HepG2 (cell line): ENCODE data around the gene MAPKAPK3. TPM values are rescaled to one million over a fixed set of nuclear protein-coding genes. Genes with fewer than 3 reads are reported as not detected.

Experiments
- ATF2 ChIP-seq: sonication (generic); formaldehyde crosslinking; IDR thresholded peaks from 2 replicates; pipeline ENCODE4 v1.4.0; 2020; ENCODE audit warnings: missing genetic modification reagents
- EZH2 ChIP-seq: conservative IDR thresholded peaks from 2 replicates; pipeline ENCODE4 v1.6.1; 2012; ENCODE audit warnings: mild to moderate bottlenecking, low read depth, low read length, moderate library complexity
- FOXO1 ChIP-seq: sonication (generic); formaldehyde crosslinking; IDR thresholded peaks from 2 replicates; pipeline ENCODE4 v1.4.0; 2020; ENCODE audit warnings: missing genetic modification reagents
- GATAD1 ChIP-seq: IDR thresholded peaks from 2 replicates; pipeline ENCODE4 v1.6.1; 2016; ENCODE audit warnings: missing genetic modification reagents, missing compliant biosample characterization
- HMGXB4 ChIP-seq, 2 experiments: sonication (generic) in 1 of 2; formaldehyde crosslinking in 1 of 2; IDR thresholded peaks; 2 replicates each; pipeline versions ENCODE4 v1.4.0 to v1.6.1; 2018 to 2020; ENCODE audit warnings: missing genetic modification reagents in 2 of 2, borderline replicate concordance in 1 of 2, low read depth in 1 of 2, mild to moderate bottlenecking in 1 of 2, missing biosample characterization in 1 of 2
- HOXD1 ChIP-seq: sonication (generic); formaldehyde crosslinking; IDR thresholded peaks from 2 replicates; pipeline ENCODE4 v1.5.0; 2020; ENCODE audit warnings: missing genetic modification reagents
- JUN ChIP-seq: sonication (generic); formaldehyde crosslinking; IDR thresholded peaks from 2 replicates; pipeline ENCODE4 v1.4.0; 2020; ENCODE audit warnings: mild to moderate bottlenecking, missing genetic modification reagents
- KDM3A ChIP-seq: IDR thresholded peaks from 2 replicates; pipeline ENCODE4 v1.6.1; 2018; ENCODE audit warnings: low read depth, missing compliant biosample characterization
- MED13 ChIP-seq: sonication (generic); formaldehyde crosslinking; IDR thresholded peaks from 2 replicates; pipeline ENCODE4 v1.5.0; 2020; ENCODE audit warnings: missing genetic modification reagents
- MEIS1 ChIP-seq: sonication (generic); formaldehyde crosslinking; IDR thresholded peaks from 2 replicates; pipeline ENCODE4 v1.9.0; 2021; ENCODE audit warnings: mild to moderate bottlenecking, missing genetic modification reagents, moderate library complexity, borderline replicate concordance
- MXD3 ChIP-seq: IDR thresholded peaks from 2 replicates; pipeline ENCODE4 v1.6.1; 2016; ENCODE audit warnings: mild to moderate bottlenecking, missing biosample characterization, missing genetic modification reagents
- MYC ChIP-seq: sonication (generic); formaldehyde crosslinking; IDR thresholded peaks from 2 replicates; pipeline ENCODE4 v1.9.0; 2021; ENCODE audit warnings: missing genetic modification reagents, borderline replicate concordance
- POGK ChIP-seq: sonication (generic); formaldehyde crosslinking; conservative IDR thresholded peaks from 2 replicates; pipeline ENCODE4 v1.8.0; 2022; ENCODE audit warnings: mild to moderate bottlenecking, moderate library complexity, missing genetic modification reagents
- RFX5 ChIP-seq: IDR thresholded peaks from 2 replicates; pipeline ENCODE4 v1.6.1; 2011; ENCODE audit warnings: low read depth, low read length, improper control_type of control experiment
- SALL2 ChIP-seq: sonication (generic); formaldehyde crosslinking; IDR thresholded peaks from 2 replicates; pipeline ENCODE4 v1.8.1; 2023; ENCODE audit warnings: mild to moderate bottlenecking, missing genetic modification reagents, inconsistent platforms
- SAP130 ChIP-seq: IDR thresholded peaks from 2 replicates; pipeline ENCODE4 v1.6.1; 2016; ENCODE audit warnings: low read depth
- TBP ChIP-seq: sonication (generic); formaldehyde crosslinking; IDR thresholded peaks from 2 replicates; pipeline ENCODE4 v1.5.0; 2020; ENCODE audit warnings: missing genetic modification reagents
- YEATS2 ChIP-seq: sonication (generic); formaldehyde crosslinking; IDR thresholded peaks from 2 replicates; pipeline ENCODE4 v1.4.0; 2020; ENCODE audit warnings: missing genetic modification reagents, borderline replicate concordance
- YY1 ChIP-seq: IDR thresholded peaks from 2 replicates; pipeline ENCODE4 v1.6.1; 2011; ENCODE audit warnings: low read length, low read depth, moderate library complexity, mild to moderate bottlenecking; ENCODE audit not compliant: insufficient read depth, insufficient replicate concordance
- ZKSCAN1 ChIP-seq: fragments of 150-350 bp; IDR thresholded peaks from 2 replicates; pipeline ENCODE4 v1.6.1; 2014; ENCODE audit warnings: low read length
- ZNF232 ChIP-seq: sonication (generic); formaldehyde crosslinking; IDR thresholded peaks from 2 replicates; pipeline ENCODE4 v1.4.0; 2020; ENCODE audit warnings: missing genetic modification reagents, borderline replicate concordance
- ZNF451 ChIP-seq: sonication (generic); formaldehyde crosslinking; IDR thresholded peaks from 2 replicates; pipeline ENCODE4 v1.5.0; 2020; ENCODE audit warnings: mild to moderate bottlenecking, missing genetic modification reagents
- ZNF547 ChIP-seq: sonication (generic); formaldehyde crosslinking; IDR thresholded peaks from 2 replicates; pipeline ENCODE4 v1.5.1; 2020; ENCODE audit warnings: mild to moderate bottlenecking, missing genetic modification reagents
- ZNF891 ChIP-seq: sonication (generic); formaldehyde crosslinking; IDR thresholded peaks from 2 replicates; pipeline ENCODE4 v1.5.0; 2020; ENCODE audit warnings: mild to moderate bottlenecking, missing genetic modification reagents
- ZSCAN21 ChIP-seq: sonication (generic); formaldehyde crosslinking; IDR thresholded peaks from 2 replicates; pipeline ENCODE4 v1.8.0; 2022; ENCODE audit warnings: mild to moderate bottlenecking, missing genetic modification reagents, moderate library complexity, borderline replicate concordance
- polyA plus RNA-seq, 8 experiments: library from polyadenylated mRNA; depleted of rRNA in 3 of 8; stranded (reverse) in 7 of 8; unstranded in 1 of 8; fragments of >200 nt; fragmentation: Illumina TruSeq in 4 of 8; extraction: Trizol in 4 of 8; gene quantifications; 2 replicates each; pipeline versions ENCODE4 v1.2.1 to v1.2.3, GENCODE V29; 2011 to 2016; ENCODE audit warnings: low read depth in 4 of 8, missing spikeins in 1 of 8, mixed read lengths in 1 of 8; ENCODE audit not compliant: insufficient read depth in 1 of 8
- total RNA-seq, 5 experiments: library from RNA; depleted of rRNA; stranded (reverse); fragments of >200 nt; fragmentation: Illumina TruSeq; extraction: Trizol; gene quantifications; 2 replicates each; pipeline ENCODE4 v1.2.3, GENCODE V29; 2016; ENCODE audit warnings: low read depth in 1 of 5

MAPKAPK3 gene
- total and polyA plus RNA-seq, 2 of the 13 experiments (the other 11 are each of a cell fraction or from before 2014, with no cell fraction given), result 39.9 to 41.2 TPM

GRCh38 chr3:50616003-50616769 is 765 bp upstream of the MAPKAPK3 start (continued):
- TF ChIP-seq ZSCAN21 (no peak), MYC (CRISPR knock-in tag) (no peak), KDM3A (0 out of 2 replicates have a peak, but pooled peaks have one; percentile 21), ZNF547 (peak; percentile 58; the same call in 1 of the 2 replicates), SALL2 (CRISPR knock-in tag) (0 out of 2 replicates have a peak, but pooled peaks have one; percentile 46), MED13 (CRISPR knock-in tag) (0 out of 2 replicates have a peak, but pooled peaks have one; percentile 9), ATF2 (0 out of 2 replicates have a peak, but pooled peaks have one; percentile 48), GATAD1 (CRISPR knock-in tag) (peak; percentile 52; the same call in 1 of the 2 replicates), FOXO1 (CRISPR knock-in tag) (0 out of 2 replicates have a peak, but pooled peaks have one; percentile 8), HMGXB4 (CRISPR knock-in tag; IDR thresholded peaks at IDR 0.05; ENCODE audit: borderline replicate concordance in 1 of 2, low read depth in 1 of 2) (0 out of 4 replicates have a peak, but pooled peaks of 1 of the 2 experiments have one; percentile 44), TBP (CRISPR knock-in tag) (no peak), EZH2 (no peak), JUN (CRISPR knock-in tag) (no peak), SAP130 (CRISPR knock-in tag) (peak; percentile 7; the same call in 1 of the 2 replicates), YEATS2 (CRISPR knock-in tag) (peak; percentile 14; the same call in 1 of the 2 replicates), HOXD1 (no peak), MEIS1 (0 out of 2 replicates have a peak, but pooled peaks have one; percentile 25), ZKSCAN1 (peak; percentile 82), ZNF451 (no peak), ZNF891 (CRISPR knock-in tag) (no peak), RFX5 (peak; percentile 47; the same call in 1 of the 2 replicates), ZNF232 (CRISPR knock-in tag) (peak; percentile 29; the same call in 1 of the 2 replicates), YY1 (peak; percentile 34), MXD3 (CRISPR knock-in tag) (no peak), POGK (CRISPR knock-in tag) (0 out of 2 replicates have a peak, but pooled peaks have one; percentile 18)
